Mammary epithelial cell (primary cell): ENCODE data around the gene WHAMM.

ENCODE experiments used
- EZH2 ChIP-seq: IDR thresholded peaks from 2 replicates; pipeline ENCODE4 v1.6.1; 2012; ENCODE audit warnings: low read length, inconsistent platforms, borderline replicate concordance
- TF ChIP-seq, protein P1 (sequence below), 2 donors: IDR thresholded peaks in 1 of 2; conservative IDR thresholded peaks in 1 of 2; 2 replicates each; pipeline ENCODE4 v1.5.1; 2011 to 2012; ENCODE audit warnings: inconsistent platforms in 2 of 2, low read length in 2 of 2, mild to moderate bottlenecking in 2 of 2, control low read depth in 1 of 2, low read depth in 1 of 2; ENCODE audit not compliant: insufficient read depth in 1 of 2; ENCODE audit errors: extremely low read depth in 1 of 2

DNA sequence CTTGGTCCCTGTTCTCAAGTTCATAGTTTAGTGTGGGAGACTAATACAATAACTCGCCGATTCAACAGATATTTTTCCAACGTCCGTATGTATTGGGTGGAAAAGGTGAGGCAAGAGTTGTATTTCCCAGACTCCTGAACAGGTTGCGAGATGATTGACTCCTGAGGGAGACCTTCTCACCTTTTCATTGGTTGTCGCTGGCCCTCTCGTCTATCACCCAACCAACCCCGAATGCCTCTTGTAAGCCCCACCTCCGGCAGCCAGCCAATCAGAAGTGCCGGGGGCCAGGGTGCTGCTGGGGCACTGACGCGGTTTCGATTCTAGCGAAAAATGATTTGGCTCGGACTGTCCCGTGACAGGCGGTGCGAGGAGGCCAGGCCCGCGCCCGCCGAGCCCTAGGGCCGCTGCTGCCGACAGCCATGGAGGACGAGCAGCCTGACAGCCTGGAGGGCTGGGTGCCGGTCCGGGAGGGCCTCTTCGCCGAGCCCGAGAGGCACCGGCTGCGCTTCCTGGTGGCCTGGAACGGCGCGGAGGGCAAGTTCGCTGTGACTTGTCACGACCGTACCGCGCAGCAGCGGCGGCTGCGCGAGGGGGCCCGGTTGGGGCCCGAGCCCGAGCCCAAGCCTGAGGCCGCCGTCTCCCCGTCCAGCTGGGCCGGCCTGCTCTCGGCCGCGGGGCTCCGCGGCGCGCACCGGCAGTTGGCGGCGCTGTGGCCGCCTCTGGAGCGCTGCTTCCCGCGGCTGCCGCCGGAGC lies at the start of gene WHAMM:
- TF ChIP-seq, protein P1, sequence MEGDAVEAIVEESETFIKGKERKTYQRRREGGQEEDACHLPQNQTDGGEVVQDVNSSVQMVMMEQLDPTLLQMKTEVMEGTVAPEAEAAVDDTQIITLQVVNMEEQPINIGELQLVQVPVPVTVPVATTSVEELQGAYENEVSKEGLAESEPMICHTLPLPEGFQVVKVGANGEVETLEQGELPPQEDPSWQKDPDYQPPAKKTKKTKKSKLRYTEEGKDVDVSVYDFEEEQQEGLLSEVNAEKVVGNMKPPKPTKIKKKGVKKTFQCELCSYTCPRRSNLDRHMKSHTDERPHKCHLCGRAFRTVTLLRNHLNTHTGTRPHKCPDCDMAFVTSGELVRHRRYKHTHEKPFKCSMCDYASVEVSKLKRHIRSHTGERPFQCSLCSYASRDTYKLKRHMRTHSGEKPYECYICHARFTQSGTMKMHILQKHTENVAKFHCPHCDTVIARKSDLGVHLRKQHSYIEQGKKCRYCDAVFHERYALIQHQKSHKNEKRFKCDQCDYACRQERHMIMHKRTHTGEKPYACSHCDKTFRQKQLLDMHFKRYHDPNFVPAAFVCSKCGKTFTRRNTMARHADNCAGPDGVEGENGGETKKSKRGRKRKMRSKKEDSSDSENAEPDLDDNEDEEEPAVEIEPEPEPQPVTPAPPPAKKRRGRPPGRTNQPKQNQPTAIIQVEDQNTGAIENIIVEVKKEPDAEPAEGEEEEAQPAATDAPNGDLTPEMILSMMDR (conservative IDR thresholded peaks at IDR 0.05 in 1 of 2, IDR thresholded peaks at IDR 0.05 in 1 of 2; ENCODE audit: extremely low read depth in 1 of 2, insufficient read depth in 1 of 2, low read depth in 1 of 2, low read length in 2 of 2), result no peak
- no peak for TF ChIP-seq EZH2
